GM19395 (cell line): ENCODE data around the gene DCAF4.

Experiments used
- ATAC-seq: cut with Tn5 transposase; IDR thresholded peaks from one replicate; pipeline ENCODE4 v1.9.1; 2021; ENCODE audit warnings: mild to moderate bottlenecking, moderate library complexity; ENCODE audit not compliant: unreplicated experiment

DCAF4 gene, protein sequence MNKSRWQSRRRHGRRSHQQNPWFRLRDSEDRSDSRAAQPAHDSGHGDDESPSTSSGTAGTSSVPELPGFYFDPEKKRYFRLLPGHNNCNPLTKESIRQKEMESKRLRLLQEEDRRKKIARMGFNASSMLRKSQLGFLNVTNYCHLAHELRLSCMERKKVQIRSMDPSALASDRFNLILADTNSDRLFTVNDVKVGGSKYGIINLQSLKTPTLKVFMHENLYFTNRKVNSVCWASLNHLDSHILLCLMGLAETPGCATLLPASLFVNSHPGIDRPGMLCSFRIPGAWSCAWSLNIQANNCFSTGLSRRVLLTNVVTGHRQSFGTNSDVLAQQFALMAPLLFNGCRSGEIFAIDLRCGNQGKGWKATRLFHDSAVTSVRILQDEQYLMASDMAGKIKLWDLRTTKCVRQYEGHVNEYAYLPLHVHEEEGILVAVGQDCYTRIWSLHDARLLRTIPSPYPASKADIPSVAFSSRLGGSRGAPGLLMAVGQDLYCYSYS

GRCh38 chr14:72926292-72927028 lies at the start of gene DCAF4:
TSS of gene DCAF4 (plus strand) at chr14:72926464. CDS start at chr14:72937979, 11,515 bp downstream.
- ATAC-seq = peak; percentile 99

DNA sequence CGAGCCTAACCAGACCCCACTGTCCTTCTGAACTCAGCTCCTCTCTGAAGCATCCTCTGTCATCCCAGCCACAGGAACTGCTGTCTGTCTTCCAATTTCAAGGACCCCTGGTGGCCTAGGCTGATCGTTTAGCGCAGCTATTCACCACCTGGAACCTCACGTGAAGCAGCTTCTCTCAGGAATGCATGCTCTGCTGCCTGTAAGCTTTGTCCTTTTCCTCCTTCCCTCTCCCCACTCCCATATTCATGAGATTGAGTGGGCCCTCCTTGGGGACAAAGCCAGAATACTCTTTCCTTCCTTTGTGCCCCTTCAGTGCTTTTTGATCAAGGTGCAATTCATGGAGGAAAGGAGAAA lies 49.6 kb upstream of the DCAF4 start:
- ATAC-seq = no peak

DNA sequence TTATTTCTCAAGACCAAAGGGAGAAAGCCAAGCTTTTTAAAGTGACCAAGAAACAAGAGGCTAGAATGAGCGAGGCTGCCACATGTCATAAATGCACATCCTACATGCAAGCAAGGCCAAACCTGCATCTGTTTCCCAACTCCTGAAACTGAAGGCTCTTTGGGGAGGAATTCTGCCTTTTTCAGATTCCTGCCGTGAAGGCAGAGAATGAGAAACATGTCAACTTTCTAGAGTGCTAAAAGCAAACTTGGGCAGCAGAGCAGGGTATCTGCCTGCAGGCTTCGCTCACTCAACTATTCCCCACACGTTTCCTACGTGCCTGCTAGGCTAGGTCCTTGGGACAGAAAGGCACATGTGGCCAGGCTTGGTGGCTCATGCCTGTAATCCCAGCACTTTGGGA lies 47.5 kb upstream of the DCAF4 start:
- ATAC-seq = no peak

- no peak for ATAC-seq
Observed at GRCh38 chr14:72879431-72879830, 46.8 kb upstream of the DCAF4 start.

DNA sequence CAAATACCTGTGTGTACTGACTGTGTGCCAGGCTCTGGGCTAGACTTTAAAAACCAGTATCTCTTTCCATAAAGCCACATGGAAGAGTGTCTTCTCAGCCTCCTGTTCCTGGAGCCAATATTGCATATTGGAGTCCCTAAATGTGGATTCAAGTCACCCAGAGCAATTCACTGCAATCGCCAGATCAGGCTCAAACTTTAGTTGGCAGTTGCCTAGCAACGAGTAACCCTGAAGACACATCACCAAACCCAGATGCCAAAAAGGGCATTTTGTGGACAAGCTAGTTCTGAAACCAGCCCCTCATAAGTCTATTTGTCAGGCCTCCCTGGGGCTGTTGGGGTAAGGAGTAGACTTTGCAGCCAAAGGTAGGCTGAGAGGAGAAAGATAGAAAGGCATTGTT lies 46.1 kb upstream of the DCAF4 start:
- no peak for ATAC-seq

DNA sequence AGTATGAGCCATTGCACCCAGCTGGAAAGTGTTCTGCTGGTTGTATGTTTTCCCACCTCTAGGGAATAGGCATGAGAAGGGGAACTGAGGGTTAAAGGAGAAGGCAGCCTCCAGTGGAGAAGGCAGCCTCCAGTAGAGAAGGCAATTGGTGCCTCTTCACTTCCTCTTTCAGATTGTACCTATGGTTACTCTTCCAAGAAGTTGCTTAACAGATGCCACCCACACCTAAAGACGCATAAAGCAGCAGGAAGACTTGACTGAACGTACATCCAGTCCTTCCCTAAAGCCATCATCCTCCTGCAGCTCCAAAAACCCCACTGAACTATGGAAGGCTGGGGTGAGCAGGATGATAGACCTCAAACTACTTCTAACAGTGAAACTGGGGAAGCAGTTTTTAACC lies 45.4 kb upstream of the DCAF4 start:
- no peak for ATAC-seq

DNA sequence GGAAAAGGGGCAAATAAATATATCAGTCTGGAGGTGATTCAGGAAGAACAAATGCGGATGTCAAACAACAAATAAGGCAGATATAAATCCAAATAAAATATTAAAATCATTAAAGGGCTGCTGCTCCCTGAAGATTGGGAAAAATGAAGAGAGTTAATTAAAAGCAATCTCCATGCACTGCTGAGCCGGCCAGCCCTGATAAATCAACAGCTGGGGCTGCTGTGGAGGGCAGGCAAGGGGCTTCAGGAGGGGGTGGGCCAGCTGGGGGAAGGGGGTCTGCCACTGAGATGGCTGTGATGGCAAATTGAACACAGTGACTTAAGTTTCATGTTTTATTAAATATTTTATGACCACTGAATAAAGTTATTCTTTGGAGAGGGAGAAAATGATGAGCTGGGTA lies 44.7 kb upstream of the DCAF4 start:
- ATAC-seq = no peak

DNA sequence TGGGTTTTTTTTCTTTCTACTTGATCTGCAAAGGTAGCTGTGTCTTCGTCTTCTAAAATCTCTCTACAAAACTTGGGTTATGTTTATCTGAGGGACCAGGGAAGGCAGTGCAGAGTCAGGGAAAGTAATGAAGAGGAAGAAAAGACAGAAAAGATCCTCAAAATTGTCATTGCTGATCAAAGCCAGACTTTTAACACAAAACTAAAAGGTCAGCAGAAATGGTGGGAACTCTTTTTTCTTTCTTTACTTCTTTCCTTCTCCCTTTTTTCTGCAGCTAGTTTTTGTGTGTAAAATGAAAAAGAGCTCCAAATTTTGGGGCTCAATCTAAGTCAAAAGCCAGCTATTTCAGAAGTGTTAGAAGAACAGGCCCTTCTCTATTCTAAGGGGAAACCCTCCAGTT lies 44.2 kb upstream of the DCAF4 start:
- no peak for ATAC-seq

GRCh38 chr14:72882463-72882862 lies 43.8 kb upstream of the DCAF4 start:
- ATAC-seq = no peak

GRCh38 chr14:72883109-72883508 lies 43.2 kb upstream of the DCAF4 start:
- ATAC-seq = no peak

GRCh38 chr14:72883961-72884360 lies 42.3 kb upstream of the DCAF4 start:
- no peak for ATAC-seq

- no peak for ATAC-seq
Observed at GRCh38 chr14:72884386-72884785, 41.9 kb upstream of the DCAF4 start.

GRCh38 chr14:72887514-72887913 lies 38.8 kb upstream of the DCAF4 start:
- no peak for ATAC-seq

DNA sequence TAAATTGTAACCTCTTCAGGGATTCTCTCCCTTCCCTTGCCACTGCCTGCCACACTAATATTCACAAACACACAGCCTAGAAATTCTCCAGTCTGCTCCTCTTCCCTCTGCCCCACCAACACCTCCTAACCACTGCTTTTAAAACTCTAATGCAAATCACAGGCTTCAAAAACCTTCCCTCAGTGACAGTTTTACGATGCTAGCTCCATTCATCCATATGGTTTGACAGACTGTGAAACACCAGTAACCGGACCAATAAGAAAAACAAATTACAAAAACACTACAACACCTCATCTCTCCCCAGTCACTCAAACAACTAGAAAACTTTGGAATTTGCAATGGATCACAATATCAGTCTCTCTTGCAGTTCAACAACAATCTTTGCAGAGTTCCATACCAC lies 38.1 kb upstream of the DCAF4 start:
- ATAC-seq = no peak

GRCh38 chr14:72888636-72889201 lies 37.5 kb upstream of the DCAF4 start:
- ATAC-seq = no peak

GRCh38 chr14:72889366-72889765 lies 36.9 kb upstream of the DCAF4 start:
- no peak for ATAC-seq

DNA sequence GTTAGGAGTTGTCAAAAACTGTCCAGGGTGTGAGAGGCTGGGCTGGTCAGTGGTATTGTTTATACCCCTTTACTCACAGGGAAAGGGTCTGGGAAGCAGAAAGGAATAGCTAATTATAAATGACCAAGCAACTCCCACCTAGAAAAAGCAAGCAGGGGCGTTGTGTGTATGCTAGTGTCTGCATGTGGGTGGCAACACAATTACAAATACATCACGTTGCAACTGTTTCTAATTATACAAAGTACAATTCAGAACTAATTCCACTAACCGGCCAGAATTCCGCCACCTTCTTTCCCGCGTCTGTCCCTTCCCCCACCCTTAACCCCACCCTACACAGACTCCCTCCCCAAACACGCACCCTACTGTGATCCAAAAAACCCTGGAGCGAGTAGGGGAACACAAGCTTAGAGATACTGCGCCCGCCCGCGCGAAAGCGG lies 34.6 kb upstream of the DCAF4 start:
- ATAC-seq = no peak

- ATAC-seq = no peak
Observed at GRCh38 chr14:72892103-72892878, 34.0 kb upstream of the DCAF4 start.

GRCh38 chr14:72892879-72893635 lies 33.2 kb upstream of the DCAF4 start:
- ATAC-seq = peak; percentile 19

GRCh38 chr14:72893636-72894322 lies 32.5 kb upstream of the DCAF4 start, which contains the start of gene DPF3:
TSS of gene DPF3 (minus strand) at chr14:72894101. CDS start at chr14:72894088, 13 bp downstream.
- peak; percentile 96 for ATAC-seq
